Activated gamma-delta T cell (primary cell): Measurements from ENCODE around the gene LBX2.
"Not testable (repeated sequence)": the region's sequence is repeated elsewhere in the genome, so short reads cannot be mapped to it uniquely, and the experiment has no call there.

Experiments used
- DNase-seq: peaks from one replicate; lab custom pipeline; 2025; lab: John Stamatoyannopoulos, UW

Gene LBX2

GRCh38 chr2:74482801-74483674 is 16.4 kb downstream of the LBX2 start, which contains the start of the genes CCDC142 and TTC31:
Gene CCDC142 (minus strand): TSS chr2:74482998. CDS start chr2:74482837, 161 bp downstream.
Gene TTC31 (plus strand): TSS chr2:74483081. CDS start chr2:74483096, 15 bp downstream.
- DNase-seq = peak; percentile 56

DNA sequence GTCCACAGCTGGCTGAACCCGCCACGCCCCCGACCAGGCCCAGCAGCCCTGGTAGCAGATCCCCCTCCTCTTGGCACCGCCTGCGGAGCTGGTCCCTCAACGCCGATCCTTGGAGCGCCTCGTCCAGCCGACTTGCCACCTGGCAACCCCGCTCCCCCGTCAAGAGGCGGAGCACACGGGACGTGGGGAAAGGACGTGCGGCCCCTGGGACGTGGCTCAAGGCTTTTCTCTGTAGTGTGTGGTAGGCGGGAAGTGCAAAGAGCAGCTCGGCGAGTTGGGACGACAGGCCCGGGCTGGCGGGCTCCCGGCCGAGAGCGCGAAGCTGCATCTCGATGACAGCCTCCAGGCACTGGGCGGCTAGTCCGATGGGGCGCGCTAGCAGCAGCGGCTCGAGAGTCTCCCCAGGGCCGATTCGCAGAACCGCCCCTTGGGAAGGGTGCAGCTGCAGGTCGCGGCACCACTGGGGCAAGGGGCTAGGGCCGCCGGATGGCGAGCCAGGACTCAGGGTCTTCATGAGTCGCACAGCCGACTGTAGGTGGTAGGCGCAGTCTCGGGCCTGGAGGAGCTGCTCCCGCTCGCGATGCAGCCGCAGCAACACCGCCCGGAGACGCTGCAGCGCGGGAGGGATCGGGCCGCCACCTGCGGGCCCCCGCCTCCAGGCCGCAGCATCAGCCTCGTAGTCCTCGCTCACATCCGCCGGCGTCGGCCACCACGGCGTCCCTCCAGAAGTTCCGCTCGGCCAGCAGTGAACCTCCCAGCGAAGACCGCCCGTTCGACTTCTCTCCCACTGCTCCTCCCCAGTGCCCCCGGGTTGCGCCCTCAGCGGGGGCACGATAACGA is 17.2 kb downstream of the LBX2 start:
- DNase-seq = peak; percentile 35

GRCh38 chr2:74481431-74481830 is 18.0 kb downstream of the LBX2 start:
- no peak for DNase-seq

DNA sequence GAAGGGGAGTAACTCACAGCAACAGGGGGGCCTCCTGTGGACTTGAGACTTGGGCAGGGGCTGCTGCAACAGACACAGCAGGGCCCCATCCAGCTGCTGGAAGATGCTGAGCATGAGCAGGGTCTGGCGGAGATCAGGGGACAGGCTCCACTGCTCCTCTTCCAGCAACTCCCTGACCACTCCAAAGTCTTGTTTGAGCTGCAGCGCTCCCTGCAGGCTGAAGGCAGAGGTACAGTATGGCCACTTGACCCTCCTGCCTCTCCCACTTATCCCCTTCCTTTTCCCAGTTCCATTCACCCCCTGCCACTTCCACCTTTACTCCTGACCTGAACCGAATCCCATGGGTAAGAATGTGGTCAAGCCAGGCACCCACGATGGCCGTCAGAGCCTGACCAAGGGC is 24.5 kb downstream of the LBX2 start:
- no peak for DNase-seq

- no peak for DNase-seq
Measured at GRCh38 chr2:74474481-74474880, 24.9 kb downstream of the LBX2 start.

DNA sequence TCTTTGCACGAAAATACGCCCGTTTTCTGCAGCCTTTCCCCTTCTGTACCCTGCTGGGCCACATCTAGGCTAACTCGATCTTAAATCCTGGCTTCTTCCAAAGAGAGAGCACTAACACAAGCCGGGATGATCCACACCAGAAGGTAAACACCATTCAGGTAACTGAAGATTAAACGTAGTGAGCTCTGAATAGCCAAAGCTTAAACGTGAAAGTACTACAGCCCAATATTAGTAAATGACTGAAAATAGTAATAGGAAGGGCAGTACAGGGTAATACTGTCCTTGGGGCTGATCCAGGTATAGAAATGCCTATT is 26.5 kb downstream of the LBX2 start:
- DNase-seq = no peak

DNA sequence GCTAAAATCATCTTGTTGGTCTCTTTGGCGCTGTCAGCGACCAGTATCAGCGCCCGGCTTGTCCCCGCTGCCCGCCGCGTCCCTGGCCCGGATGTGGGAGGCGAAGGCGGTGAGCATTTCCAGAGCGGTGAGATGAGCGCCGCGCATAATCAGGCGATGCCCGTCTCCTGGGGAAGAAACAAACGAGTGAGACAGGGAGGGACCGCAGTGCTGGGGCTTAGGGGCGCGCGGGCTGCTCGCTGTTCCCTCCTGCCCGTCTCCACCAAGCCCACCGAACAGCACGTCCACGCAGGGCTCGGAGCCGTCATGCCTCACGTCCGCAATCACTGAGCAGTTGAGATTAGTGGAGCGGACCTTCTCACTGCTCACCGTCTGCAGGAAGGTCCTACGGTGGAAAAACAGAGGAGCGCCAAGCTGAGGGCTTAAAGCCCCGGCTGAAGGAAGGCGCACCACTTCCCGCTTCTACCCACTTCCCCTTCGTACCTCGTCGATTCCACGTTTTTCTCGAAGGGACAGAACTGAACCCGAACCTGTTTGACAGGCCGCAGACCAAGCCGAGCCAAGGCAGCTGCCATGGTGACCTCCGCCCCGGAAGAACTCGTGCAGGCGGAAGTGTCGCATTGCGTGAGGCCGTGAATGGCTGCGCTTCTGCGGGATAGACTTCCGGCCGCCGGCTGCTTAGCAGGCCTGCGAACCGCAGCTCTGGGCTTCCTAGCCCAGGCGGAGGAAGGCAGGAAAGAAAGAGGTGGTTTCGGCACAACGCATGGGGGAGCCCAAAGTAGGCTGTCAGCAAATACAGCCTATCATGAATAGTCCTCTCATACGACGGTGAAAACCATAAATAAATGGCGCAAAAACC is 27.1 kb downstream of the LBX2 start, which contains the start of gene MRPL53:
Gene MRPL53, minus strand, starts transcription at position 595 of the 859 bp plus-strand sequence. Its CDS starts 20 bp downstream, at position 575.
- peak; percentile 84 for DNase-seq

- no peak for DNase-seq
Measured at GRCh38 chr2:74471332-74472065, 27.9 kb downstream of the LBX2 start.

GRCh38 chr2:74470742-74471141 is 28.7 kb downstream of the LBX2 start:
- DNase-seq = not testable (repeated sequence)

GRCh38 chr2:74464406-74464805 is 35.0 kb downstream of the LBX2 start:
- no peak for DNase-seq

DNA sequence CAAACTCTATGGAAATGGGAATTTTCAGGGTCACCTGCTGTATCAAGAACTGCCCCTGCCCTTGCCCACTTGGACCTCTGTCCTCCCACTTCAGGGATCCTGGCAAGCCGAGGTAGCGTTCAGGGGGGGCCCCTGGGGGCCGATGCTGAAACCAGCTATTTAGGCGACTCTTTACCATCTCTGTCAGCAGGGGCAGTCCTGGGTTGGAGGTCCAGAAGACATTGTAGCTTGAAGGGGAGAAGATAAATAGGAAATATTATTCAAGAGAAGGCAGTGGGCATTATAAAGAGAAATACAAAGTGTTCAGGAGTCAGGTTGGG is 36.7 kb downstream of the LBX2 start:
- DNase-seq = no peak

DNA sequence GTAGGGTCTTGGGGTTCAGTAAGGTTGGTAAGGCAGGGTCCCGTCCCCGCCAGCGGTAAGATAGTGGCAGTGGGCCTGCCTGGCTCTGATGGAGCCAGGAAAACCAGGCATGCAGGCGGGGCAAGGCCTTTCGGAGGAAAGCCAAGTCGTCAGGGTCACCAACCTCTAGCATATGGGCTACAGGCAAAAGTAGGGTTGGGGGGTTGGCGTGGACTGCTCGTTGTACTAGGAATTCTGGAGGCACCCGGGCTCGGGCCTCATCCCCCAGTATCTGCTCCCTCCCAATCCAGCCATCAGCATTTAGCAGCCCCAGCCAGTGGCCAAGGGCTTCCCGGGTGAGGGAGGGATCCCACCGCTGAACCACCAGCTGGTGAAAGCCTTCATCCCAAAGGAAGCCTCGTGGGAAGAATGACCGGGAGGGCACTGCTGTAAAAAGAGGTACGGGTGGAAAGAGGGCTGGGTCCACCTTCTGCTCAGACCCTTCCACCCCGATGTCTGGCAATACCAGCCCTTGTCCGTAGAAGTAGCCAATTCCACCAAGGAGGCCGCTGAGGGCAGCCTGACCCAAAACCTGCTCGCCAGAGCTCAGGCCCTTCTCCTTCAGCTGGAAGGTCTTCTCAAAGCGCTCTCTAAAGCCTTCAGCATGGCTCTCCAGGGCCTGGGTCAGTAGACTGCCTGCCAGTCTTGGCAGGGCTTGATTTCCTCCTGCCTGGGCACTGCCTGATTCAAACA is 37.2 kb downstream of the LBX2 start:
- no peak for DNase-seq

GRCh38 chr2:74461187-74462053 is 38.0 kb downstream of the LBX2 start:
- no peak for DNase-seq

GRCh38 chr2:74460187-74460586 is 39.2 kb downstream of the LBX2 start:
- DNase-seq = not testable (repeated sequence)

- not testable (repeated sequence) for DNase-seq
Measured at GRCh38 chr2:74459503-74460118, 39.8 kb downstream of the LBX2 start.

DNA sequence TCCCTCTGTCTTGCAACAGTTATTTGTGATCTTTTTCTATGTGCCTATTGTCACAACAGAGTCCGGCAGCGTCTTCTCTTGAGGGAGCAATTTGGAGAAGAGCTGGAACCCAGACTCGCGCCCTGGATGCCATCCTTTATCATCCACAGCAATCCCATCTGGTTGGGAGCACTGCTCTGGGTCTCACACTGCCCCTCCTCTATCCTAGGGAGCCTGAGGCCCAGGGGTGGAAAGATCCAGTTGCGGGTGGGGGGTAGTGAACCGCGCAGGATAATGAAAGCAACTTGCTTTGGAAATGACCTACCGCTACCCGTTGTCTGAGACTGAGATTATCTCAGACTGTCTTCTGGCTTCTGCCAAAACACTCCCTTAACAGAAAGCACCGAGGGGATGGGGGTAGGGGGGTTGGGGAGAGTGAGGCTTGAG is 40.5 kb downstream of the LBX2 start:
- no peak for DNase-seq

DNA sequence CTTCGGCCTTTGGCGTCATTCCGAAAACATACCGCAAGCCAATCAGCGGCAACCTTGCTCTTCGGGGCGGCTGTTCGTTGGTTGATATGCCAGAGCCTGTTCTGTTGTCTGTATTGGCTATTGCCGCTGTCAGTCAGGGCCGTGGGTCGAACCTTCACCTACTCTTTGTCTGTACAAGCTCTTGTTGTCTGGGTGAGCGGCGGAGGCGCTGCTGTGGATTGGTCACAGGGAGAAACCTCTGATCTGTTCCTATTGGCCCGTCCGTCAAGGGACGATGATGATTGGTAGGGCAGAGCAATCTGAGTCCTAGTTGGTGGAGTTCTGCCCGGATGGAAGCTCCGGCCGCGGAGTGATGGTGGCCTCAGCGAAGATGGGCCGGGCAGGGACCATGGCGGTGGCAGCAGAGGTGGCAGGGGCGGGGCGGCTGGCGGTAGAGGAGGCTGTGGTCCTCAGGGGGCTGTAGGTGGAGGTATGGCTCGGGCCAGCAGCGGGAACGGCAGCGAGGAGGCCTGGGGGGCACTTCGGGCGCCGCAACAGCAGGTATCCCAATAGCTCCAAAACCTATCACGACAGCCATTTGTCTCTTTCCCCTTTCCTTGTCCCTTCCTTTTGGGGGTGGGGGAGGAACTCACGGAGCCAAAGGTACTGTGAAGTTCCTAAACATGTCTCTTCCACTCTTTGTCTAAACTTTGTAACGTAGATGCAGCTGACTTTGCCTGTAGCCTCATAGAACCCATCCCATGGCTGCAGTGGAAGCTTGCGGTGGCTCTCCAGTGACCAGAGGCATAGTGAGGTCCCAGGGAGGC is 41.1 kb downstream of the LBX2 start, which contains the start of gene WBP1:
Gene WBP1, plus strand, starts transcription at position 307 of the 806 bp plus-strand sequence. Its CDS starts 165 bp downstream, at position 472.
- DNase-seq = peak; percentile 75

DNA sequence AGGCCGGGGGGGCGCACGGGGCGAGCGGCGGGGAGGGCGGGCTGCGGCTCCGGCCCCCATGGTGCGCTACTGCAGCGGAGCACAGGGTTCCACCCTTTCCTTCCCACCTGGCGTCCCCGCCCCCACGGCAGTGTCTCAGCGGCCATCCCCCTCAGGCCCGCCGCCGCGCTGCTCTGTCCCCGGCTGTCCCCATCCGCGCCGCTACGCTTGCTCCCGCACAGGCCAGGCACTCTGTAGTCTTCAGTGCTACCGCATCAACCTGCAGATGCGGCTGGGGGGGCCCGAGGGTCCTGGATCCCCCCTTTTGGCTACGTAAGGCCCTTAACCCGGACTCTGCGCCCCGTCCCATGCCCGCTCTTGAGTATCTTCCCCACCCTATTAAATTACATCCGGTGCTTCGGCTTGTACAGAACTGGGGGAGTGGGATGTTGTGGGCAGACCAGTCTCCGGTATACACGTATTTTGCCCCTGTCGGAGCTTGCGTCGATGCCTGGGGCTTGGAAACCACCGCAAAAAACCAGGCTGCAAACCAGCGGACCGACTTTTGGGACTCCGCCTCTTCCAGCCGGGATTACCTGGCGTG is 41.8 kb downstream of the LBX2 start:
- peak; percentile 77 for DNase-seq
